Gastrocnemius medialis (tissue), 4 donors: ENCODE measurements around the gene ERC2.

Source experiments
- CTCF ChIP-seq, 5 experiments: fragments of 450-650 bp in 3 of 5; fragments of 200-600 bp in 2 of 5; sonication (generic) in 2 of 5; IDR thresholded peaks in 4 of 5; conservative IDR thresholded peaks in 1 of 5; 1 replicate in 4 of 5; 2 replicates in 1 of 5; pipeline ENCODE4 v1.5.1; 2016 to 2019; ENCODE audit warnings: antibody characterized with exemption in 5 of 5, mild to moderate bottlenecking in 3 of 5, moderate library complexity in 3 of 5
- POLR2A ChIP-seq, 2 donors: fragments of 450-650 bp; IDR thresholded peaks; one replicate each; pipeline ENCODE4 v1.6.1; 2017; ENCODE audit warnings: antibody characterized with exemption in 2 of 2, mild to moderate bottlenecking in 2 of 2, moderate library complexity in 2 of 2

- TF ChIP-seq POLR2A (IDR thresholded peaks at IDR 0.05) (no peak), CTCF (IDR thresholded peaks at IDR 0.05 in 4 of 5, conservative IDR thresholded peaks at IDR 0.05 in 1 of 5) (no peak)
Observed at GRCh38 chr3:55779543-55779942, 688.7 kb downstream of the ERC2 start.
